ENCODE results near the gene TOX2. TPM values are rescaled to one million over a fixed set of nuclear protein-coding genes. Genes with fewer than 3 reads are reported as not detected.

TOX2 gene
- total and polyA plus RNA-seq, 2 of the 8 experiments (the other 6 are each of a cell fraction or from before 2014, with no cell fraction given) = 1.8 to 3.4 TPM

GRCh38 chr20:43973231-43973630 is 58.6 kb downstream of the TOX2 start (continued):
- TF ChIP-seq, protein P1, sequence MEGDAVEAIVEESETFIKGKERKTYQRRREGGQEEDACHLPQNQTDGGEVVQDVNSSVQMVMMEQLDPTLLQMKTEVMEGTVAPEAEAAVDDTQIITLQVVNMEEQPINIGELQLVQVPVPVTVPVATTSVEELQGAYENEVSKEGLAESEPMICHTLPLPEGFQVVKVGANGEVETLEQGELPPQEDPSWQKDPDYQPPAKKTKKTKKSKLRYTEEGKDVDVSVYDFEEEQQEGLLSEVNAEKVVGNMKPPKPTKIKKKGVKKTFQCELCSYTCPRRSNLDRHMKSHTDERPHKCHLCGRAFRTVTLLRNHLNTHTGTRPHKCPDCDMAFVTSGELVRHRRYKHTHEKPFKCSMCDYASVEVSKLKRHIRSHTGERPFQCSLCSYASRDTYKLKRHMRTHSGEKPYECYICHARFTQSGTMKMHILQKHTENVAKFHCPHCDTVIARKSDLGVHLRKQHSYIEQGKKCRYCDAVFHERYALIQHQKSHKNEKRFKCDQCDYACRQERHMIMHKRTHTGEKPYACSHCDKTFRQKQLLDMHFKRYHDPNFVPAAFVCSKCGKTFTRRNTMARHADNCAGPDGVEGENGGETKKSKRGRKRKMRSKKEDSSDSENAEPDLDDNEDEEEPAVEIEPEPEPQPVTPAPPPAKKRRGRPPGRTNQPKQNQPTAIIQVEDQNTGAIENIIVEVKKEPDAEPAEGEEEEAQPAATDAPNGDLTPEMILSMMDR (IDR thresholded peaks at IDR 0.05; ENCODE audit: control extremely low read depth in 1 of 3, insufficient read depth in 1 of 3, low read depth in 1 of 3, low read length in 3 of 3) = no peak
- TF ChIP-seq EZH2 (IDR thresholded peaks at IDR 0.05; ENCODE audit: low read depth, low read length, severe bottlenecking) (no peak), NRF1 (IDR thresholded peaks at IDR 0.05; ENCODE audit: low read depth, low read length) (no peak), GABPA (IDR thresholded peaks at IDR 0.05; ENCODE audit: borderline replicate concordance, insufficient read depth, low read length) (no peak)
- TF ChIP-seq, protein P2, sequence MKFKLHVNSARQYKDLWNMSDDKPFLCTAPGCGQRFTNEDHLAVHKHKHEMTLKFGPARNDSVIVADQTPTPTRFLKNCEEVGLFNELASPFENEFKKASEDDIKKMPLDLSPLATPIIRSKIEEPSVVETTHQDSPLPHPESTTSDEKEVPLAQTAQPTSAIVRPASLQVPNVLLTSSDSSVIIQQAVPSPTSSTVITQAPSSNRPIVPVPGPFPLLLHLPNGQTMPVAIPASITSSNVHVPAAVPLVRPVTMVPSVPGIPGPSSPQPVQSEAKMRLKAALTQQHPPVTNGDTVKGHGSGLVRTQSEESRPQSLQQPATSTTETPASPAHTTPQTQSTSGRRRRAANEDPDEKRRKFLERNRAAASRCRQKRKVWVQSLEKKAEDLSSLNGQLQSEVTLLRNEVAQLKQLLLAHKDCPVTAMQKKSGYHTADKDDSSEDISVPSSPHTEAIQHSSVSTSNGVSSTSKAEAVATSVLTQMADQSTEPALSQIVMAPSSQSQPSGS (IDR thresholded peaks at IDR 0.05; ENCODE audit: low read length) = no peak

Data from H1 (cell line).